Breast epithelium (tissue), 3 donors: Measurements from ENCODE around the gene DAPK1.

Experiments used
- POLR2A ChIP-seq: fragments of 450-650 bp; IDR thresholded peaks from one replicate; pipeline ENCODE4 v1.6.1; 2016; ENCODE audit warnings: antibody characterized with exemption, mild to moderate bottlenecking, moderate library complexity
- TF ChIP-seq, protein P1 (sequence below), 3 donors: fragments of 450-650 bp; IDR thresholded peaks; one replicate each; pipeline ENCODE4 v1.5.1; 2016 to 2017; ENCODE audit warnings: antibody characterized with exemption in 3 of 3, mild to moderate bottlenecking in 3 of 3, moderate library complexity in 3 of 3

DNA sequence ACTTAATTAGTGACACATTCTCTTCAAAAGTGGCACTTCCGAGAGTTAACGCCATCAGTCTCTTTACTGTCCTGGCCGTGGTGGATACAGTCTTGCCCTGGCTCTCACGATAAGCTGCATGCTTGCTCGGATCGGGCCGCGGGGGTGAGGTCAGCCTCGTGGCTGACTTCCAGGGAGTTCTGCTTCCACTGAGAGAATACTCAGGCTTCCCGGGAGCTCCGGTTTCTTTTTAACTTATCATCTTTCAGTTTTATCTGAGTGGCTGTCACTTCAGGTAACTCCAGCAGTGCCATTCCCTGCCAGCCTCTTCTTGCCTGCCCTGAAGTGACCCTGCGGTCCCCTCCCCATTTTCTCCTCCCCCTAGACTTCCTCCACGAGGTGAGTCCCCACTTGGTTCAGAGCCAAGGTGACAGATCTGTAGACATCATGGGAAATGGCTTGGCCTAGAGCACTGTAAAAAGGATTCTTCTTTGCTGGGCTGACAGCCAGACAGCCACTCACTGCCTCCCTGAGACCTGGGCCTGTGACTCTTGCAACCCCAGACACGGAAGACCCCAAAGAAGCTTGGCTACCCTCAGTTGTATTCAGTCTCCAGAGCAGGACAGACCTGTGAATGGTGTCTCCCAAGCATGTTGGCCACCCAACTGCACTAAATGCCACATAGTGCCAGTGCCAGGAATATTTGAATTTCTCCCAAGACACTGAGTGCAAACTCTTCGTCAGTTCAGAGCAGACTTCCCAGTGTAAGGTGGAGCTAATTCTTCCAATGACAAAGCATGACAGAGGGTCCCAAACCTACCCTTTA, 95.1 kb downstream of the DAPK1 start:
- TF ChIP-seq, protein P1, sequence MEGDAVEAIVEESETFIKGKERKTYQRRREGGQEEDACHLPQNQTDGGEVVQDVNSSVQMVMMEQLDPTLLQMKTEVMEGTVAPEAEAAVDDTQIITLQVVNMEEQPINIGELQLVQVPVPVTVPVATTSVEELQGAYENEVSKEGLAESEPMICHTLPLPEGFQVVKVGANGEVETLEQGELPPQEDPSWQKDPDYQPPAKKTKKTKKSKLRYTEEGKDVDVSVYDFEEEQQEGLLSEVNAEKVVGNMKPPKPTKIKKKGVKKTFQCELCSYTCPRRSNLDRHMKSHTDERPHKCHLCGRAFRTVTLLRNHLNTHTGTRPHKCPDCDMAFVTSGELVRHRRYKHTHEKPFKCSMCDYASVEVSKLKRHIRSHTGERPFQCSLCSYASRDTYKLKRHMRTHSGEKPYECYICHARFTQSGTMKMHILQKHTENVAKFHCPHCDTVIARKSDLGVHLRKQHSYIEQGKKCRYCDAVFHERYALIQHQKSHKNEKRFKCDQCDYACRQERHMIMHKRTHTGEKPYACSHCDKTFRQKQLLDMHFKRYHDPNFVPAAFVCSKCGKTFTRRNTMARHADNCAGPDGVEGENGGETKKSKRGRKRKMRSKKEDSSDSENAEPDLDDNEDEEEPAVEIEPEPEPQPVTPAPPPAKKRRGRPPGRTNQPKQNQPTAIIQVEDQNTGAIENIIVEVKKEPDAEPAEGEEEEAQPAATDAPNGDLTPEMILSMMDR (IDR thresholded peaks at IDR 0.05) = no peak
- TF ChIP-seq POLR2A = no peak
